HG02642 (cell line): Measurements from ENCODE around the gene PXYLP1.

Experiments
- ATAC-seq: cut with Tn5 transposase; IDR thresholded peaks from one replicate; pipeline ENCODE4 v1.9.1; 2021; ENCODE audit warnings: mild to moderate bottlenecking; ENCODE audit not compliant: unreplicated experiment, poor library complexity

Gene PXYLP1

GRCh38 chr3:141337523-141337854 lies 105.9 kb downstream of the PXYLP1 start:
- no peak for ATAC-seq

- no peak for ATAC-seq
Observed at GRCh38 chr3:141337991-141338390, 106.4 kb downstream of the PXYLP1 start.

- no peak for ATAC-seq
Observed at GRCh38 chr3:141338881-141339280, 107.3 kb downstream of the PXYLP1 start.

DNA sequence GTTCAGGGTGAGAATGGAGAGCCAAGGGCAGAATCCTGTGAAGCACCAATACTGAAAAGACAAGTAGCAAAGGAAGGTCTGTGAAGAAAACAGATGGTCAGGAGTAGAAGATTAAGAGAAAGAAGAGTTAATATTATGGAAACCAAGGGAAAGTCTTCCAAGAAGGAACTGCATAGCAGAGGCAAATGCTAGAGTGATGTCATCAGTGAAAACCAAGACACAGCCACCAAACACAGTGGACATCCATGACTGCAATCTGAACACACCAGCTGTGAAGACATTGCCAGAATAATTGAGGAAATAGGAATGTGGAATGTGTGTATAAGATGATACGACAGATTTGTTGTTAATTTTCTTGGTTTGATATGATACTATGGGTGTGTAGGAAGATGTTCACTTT lies 109.9 kb downstream of the PXYLP1 start:
- no peak for ATAC-seq

- no peak for ATAC-seq
Observed at GRCh38 chr3:141342386-141342785, 110.8 kb downstream of the PXYLP1 start.

DNA sequence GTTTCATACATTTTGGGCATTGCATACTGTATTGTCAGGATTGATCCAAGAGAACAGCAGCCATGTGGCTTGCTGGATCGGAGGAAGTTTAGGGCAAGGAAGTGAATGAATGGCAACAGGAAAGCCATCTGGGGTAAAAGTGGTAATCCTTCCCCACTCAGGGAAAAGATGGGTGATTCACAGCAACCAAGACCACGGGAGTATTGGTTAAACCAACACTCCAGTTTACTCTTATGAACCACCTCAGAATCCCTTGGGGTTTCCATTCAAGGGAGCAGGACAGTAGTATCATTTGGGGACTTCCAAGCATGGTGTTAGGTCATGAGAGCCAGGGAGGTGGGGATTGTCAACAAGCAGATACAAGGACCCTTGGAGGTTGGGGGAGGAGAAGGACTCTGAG lies 111.5 kb downstream of the PXYLP1 start:
- no peak for ATAC-seq

- ATAC-seq, result no peak
Observed at GRCh38 chr3:141343865-141344271, 112.2 kb downstream of the PXYLP1 start.
